ENCODE data around the gene NELL2.

- TF ChIP-seq, protein P1, sequence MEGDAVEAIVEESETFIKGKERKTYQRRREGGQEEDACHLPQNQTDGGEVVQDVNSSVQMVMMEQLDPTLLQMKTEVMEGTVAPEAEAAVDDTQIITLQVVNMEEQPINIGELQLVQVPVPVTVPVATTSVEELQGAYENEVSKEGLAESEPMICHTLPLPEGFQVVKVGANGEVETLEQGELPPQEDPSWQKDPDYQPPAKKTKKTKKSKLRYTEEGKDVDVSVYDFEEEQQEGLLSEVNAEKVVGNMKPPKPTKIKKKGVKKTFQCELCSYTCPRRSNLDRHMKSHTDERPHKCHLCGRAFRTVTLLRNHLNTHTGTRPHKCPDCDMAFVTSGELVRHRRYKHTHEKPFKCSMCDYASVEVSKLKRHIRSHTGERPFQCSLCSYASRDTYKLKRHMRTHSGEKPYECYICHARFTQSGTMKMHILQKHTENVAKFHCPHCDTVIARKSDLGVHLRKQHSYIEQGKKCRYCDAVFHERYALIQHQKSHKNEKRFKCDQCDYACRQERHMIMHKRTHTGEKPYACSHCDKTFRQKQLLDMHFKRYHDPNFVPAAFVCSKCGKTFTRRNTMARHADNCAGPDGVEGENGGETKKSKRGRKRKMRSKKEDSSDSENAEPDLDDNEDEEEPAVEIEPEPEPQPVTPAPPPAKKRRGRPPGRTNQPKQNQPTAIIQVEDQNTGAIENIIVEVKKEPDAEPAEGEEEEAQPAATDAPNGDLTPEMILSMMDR (conservative IDR thresholded peaks at IDR 0.05; ENCODE audit: low read depth, low read length), result no peak
- no peak for TF ChIP-seq EZH2 (IDR thresholded peaks at IDR 0.05; ENCODE audit: borderline replicate concordance, low read depth, low read length, poor library complexity, severe bottlenecking)
Measured at GRCh38 chr12:44738051-44738450, 138.1 kb downstream of the NELL2 start.

Measured in A673 (cell line).